ENCODE results near the gene BRSK1. TPM values are rescaled to one million over a fixed set of nuclear protein-coding genes. Genes with fewer than 3 reads are reported as not detected.

The BRSK1 gene
- total and polyA plus RNA-seq, 10 of the 15 experiments (the other 5 are each of a cell fraction or from before 2014, with no cell fraction given): 0.03 to 0.76 (median 0.25) TPM; not detected in 4

GRCh38 chr19:55305491-55305890, 21.7 kb downstream of the BRSK1 start (continued):
- peak; percentile 57 for TF ChIP-seq SREBF1 (IDR thresholded peaks at IDR 0.05; ENCODE audit: low read length)
- no peak for TF ChIP-seq TCF7 (IDR thresholded peaks at IDR 0.05; ENCODE audit: borderline replicate concordance)
- no peak for TF ChIP-seq POU2F2 (IDR thresholded peaks at IDR 0.05; ENCODE audit: borderline replicate concordance, low read depth, low read length)
- no peak for TF ChIP-seq LARP7 (IDR thresholded peaks at IDR 0.05)
- no peak for TF ChIP-seq CEBPB (IDR thresholded peaks at IDR 0.05; ENCODE audit: borderline replicate concordance in 1 of 2, low read depth in 2 of 2, low read length in 2 of 2)

- POLR2A ChIA-PET: no interaction called here
- FAIRE-seq: no peak
- intact Hi-C loops (cut with micrococcal nuclease; ENCODE audit: unreplicated experiment): no loop called here
Observed at GRCh38 chr19:55305983-55306562, 22.3 kb downstream of the BRSK1 start.

GRCh38 chr19:55306712-55307111, 22.9 kb downstream of the BRSK1 start:
- 58% methylated on average over 3 of the region's 3 CpGs for WGBS (ENCODE audit: insufficient coverage, insufficient replicate concordance, low lambda C conversion rate, missing lambda C conversion rate)
- Histone ChIP-seq H3K4me2 (ENCODE audit: control insufficient read depth, insufficient read depth) (no peak overlapping the region), H3K9ac (ENCODE audit: control insufficient read depth, insufficient read depth, low read length) (no peak overlapping the region), H4K20me1 (ENCODE audit: control insufficient read depth, insufficient read depth) (no peaks in the 10 kb centered on the region; the same call in 1 of the 2 replicates), H3K27me3 (replicated peaks in 1 of 2; ENCODE audit: control insufficient read depth in 2 of 2, insufficient read depth in 2 of 2, low read length in 1 of 2) (no peaks in the 10 kb centered on the region), H2AFZ (ENCODE audit: control insufficient read depth, low read depth, low read length) (no peak overlapping the region), H3K79me2 (ENCODE audit: control insufficient read depth, insufficient read depth, low read length) (no peaks in the 10 kb centered on the region), H3K4me3 (no peak overlapping the region), H3K27ac (ENCODE audit: control insufficient read depth, insufficient read depth) (no peak overlapping the region), H3K4me1 (ENCODE audit: control insufficient read depth, insufficient read depth, low read length) (no peaks in the 10 kb centered on the region), H3K36me3 (ENCODE audit: control insufficient read depth in 2 of 2, insufficient read depth in 2 of 2, low read length in 1 of 2) (no peaks in the 10 kb centered on the region), H3K9me3 (replicated peaks; ENCODE audit: control insufficient read depth, insufficient read depth, low read length) (no peaks in the 10 kb centered on the region)
- TF ChIP-seq, protein P1, sequence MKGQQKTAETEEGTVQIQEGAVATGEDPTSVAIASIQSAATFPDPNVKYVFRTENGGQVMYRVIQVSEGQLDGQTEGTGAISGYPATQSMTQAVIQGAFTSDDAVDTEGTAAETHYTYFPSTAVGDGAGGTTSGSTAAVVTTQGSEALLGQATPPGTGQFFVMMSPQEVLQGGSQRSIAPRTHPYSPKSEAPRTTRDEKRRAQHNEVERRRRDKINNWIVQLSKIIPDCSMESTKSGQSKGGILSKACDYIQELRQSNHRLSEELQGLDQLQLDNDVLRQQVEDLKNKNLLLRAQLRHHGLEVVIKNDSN (IDR thresholded peaks at IDR 0.05; ENCODE audit: borderline replicate concordance, extremely low read length, insufficient read depth, low read depth, low read length): no peak
- TF ChIP-seq SIN3A (IDR thresholded peaks at IDR 0.05; ENCODE audit: low read depth, low read length): no peak
- ATAC-seq (no peak), DNase-seq (ENCODE audit: low read depth, low spot score) (no peak), FAIRE-seq (no peak)
- BruUV-seq (replicated peaks): no TSS peak
- in situ Hi-C loops (cut with MboI): no loop called here
- CTCF ChIA-PET: no interaction called here
- intact Hi-C loops (cut with micrococcal nuclease; ENCODE audit: unreplicated experiment): no loop called here
- RAD21 ChIA-PET (ENCODE audit: unreplicated experiment): no interaction called here
- POLR2A ChIA-PET: no interaction called here
- SMC1A ChIA-PET (ENCODE audit: uncharacterized antibody, unreplicated experiment): no interaction called here

More at GRCh38 chr19:55305983-55306562, 22.3 kb downstream of the BRSK1 start:
- Histone ChIP-seq H3K4me2 (ENCODE audit: control insufficient read depth, insufficient read depth) (no peak overlapping the region), H3K36me3 (ENCODE audit: control insufficient read depth in 2 of 2, insufficient read depth in 2 of 2, low read length in 1 of 2) (no peaks in the 10 kb centered on the region), H3K79me2 (ENCODE audit: control insufficient read depth, insufficient read depth, low read length) (no peaks in the 10 kb centered on the region), H3K9me3 (replicated peaks; ENCODE audit: control insufficient read depth, insufficient read depth, low read length) (no peaks in the 10 kb centered on the region), H3K4me3 (no peak overlapping the region), H3K4me1 (ENCODE audit: control insufficient read depth, insufficient read depth, low read length) (peaks cover 3% of the 10 kb centered on the region; the same call in 1 of the 2 replicates), H3K27ac (ENCODE audit: control insufficient read depth, insufficient read depth) (no peak overlapping the region), H3K27me3 (replicated peaks in 1 of 2; ENCODE audit: control insufficient read depth in 2 of 2, insufficient read depth in 2 of 2, low read length in 1 of 2) (no peaks in the 10 kb centered on the region), H2AFZ (ENCODE audit: control insufficient read depth, low read depth, low read length) (no peak overlapping the region), H3K9ac (ENCODE audit: control insufficient read depth, insufficient read depth, low read length) (no peak overlapping the region), H4K20me1 (ENCODE audit: control insufficient read depth, insufficient read depth) (no peaks in the 10 kb centered on the region; the same call in 1 of the 2 replicates)
- ChIA-PET CTCF (no interaction called here), RAD21 (ENCODE audit: unreplicated experiment) (no interaction called here), SMC1A (ENCODE audit: uncharacterized antibody, unreplicated experiment) (no interaction called here)
- no TSS peak for BruUV-seq (replicated peaks)
- TF ChIP-seq NFXL1 (IDR thresholded peaks at IDR 0.05; ENCODE audit: borderline replicate concordance) (no peak), SIX5 (IDR thresholded peaks at IDR 0.05; ENCODE audit: low read depth, low read length, severe bottlenecking) (peak; percentile 41)
- ATAC-seq (no peak), DNase-seq (ENCODE audit: low read depth, low spot score) (no peak)
- WGBS (ENCODE audit: insufficient coverage, insufficient replicate concordance, low lambda C conversion rate, missing lambda C conversion rate): 46% methylated on average over 17 of the region's 17 CpGs
- in situ Hi-C loops (cut with MboI): no loop called here
